Hair follicular keratinocyte (primary cell): ENCODE measurements around the gene TRPC1. TPM values are rescaled to one million over a fixed set of nuclear protein-coding genes. Genes with fewer than 3 reads are reported as not detected.

ENCODE experiments used
- total RNA-seq: library from RNA; depleted of rRNA; stranded (reverse); fragments of >200 nt; gene quantifications from 2 replicates; pipeline ENCODE4 v1.2.3, GENCODE V29; 2015

TRPC1 gene
- 1.8 and 10.0 TPM in 2 replicates for total RNA-seq

DNA sequence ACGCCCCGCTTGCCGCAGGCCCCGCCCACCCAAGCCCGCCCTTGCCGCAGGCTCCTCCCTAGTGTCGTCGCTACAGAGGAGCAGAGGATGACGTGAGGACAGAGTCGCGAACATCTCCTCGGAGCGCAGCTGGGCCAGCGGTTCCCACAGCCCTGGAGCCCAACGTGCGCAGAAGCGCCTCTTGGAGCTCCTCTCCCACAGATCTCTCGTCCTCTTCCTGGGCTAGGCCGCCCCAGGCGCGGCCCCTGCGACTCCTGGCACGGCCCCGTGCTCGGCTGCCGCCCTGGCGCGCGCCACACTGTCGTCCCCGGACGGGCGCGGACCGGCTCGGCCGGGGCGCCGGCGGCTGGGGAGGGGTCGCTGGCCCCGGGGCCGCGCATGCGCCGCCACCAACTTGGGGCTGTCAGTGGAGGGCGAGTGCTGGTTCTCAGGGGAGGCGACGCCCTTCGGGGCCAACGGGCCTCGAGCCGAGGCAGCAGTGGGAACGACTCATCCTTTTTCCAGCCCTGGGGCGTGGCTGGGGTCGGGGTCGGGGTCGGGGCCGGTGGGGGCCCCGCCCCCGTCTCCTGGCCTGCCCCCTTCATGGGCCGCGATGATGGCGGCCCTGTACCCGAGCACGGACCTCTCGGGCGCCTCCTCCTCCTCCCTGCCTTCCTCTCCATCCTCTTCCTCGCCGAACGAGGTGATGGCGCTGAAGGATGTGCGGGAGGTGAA lies at the start of gene TRPC1:
TRPC1 (plus strand) TSS at position 67 of the 714 bp plus-strand sequence; CDS start at position 593, 526 bp downstream.

Other genes starting within 250 kb of the TRPC1 start
- gene ATR, start 145.3 kb upstream of the TRPC1 start, total RNA-seq = 13.2 and 19.1 TPM in 2 replicates
- gene PLS1, start 127.6 kb upstream of the TRPC1 start, total RNA-seq = 9.1 and 13.4 TPM in 2 replicates
- gene PCOLCE2, start 165.0 kb downstream of the TRPC1 start, total RNA-seq = 2.9 and 4.1 TPM in 2 replicates
- not detected in 2 replicates for gene PAQR9, start 239.6 kb downstream of the TRPC1 start, total RNA-seq